CD14-positive monocyte (primary cell): Measurements from ENCODE around the gene EPHB6. TPM values are rescaled to one million over a fixed set of nuclear protein-coding genes. Genes with fewer than 3 reads are reported as not detected.

Source experiments
- DNase-seq, 3 donors: peaks; one replicate each; pipeline ENCODE4 v3.0.0-alpha.2; 2011 to 2022
- H2AFZ ChIP-seq: 2 replicates; pipeline ENCODE4 v1.6.0; 2012; ENCODE audit warnings: mild to moderate bottlenecking, low read depth, low read length, inconsistent platforms; ENCODE audit not compliant: insufficient read depth, poor library complexity, severe bottlenecking
- H3K27ac ChIP-seq, 2 donors: 1 replicate in 1 of 2; 2 replicates in 1 of 2; pipeline ENCODE4 v1.5.1; 2012 to 2013; ENCODE audit warnings: low read length in 2 of 2, control low read depth in 1 of 2, inconsistent platforms in 1 of 2, low read depth in 1 of 2, mild to moderate bottlenecking in 1 of 2
- H3K27me3 ChIP-seq, 2 donors: one replicate each; pipeline versions ENCODE4 v1.6.0 to v1.6.1; 2011 to 2013; ENCODE audit warnings: low read length in 2 of 2; ENCODE audit not compliant: control insufficient read depth in 2 of 2, insufficient read depth in 2 of 2
- H3K36me3 ChIP-seq, 2 donors: replicated peaks in 1 of 2; 1 replicate in 1 of 2; 2 replicates in 1 of 2; pipeline versions ENCODE4 v1.5.1 to v1.6.1; 2012 to 2013; ENCODE audit warnings: low read length in 2 of 2, control low read depth in 1 of 2, inconsistent platforms in 1 of 2, mild to moderate bottlenecking in 1 of 2; ENCODE audit not compliant: insufficient read depth in 2 of 2, control insufficient read depth in 1 of 2
- H3K4me1 ChIP-seq, 2 donors: 1 replicate in 1 of 2; 2 replicates in 1 of 2; pipeline versions ENCODE4 v1.5.1 to v1.6.1; 2012 to 2013; ENCODE audit warnings: low read length in 2 of 2, control low read depth in 1 of 2, inconsistent platforms in 1 of 2, mild to moderate bottlenecking in 1 of 2, moderate library complexity in 1 of 2; ENCODE audit not compliant: insufficient read depth in 2 of 2, control insufficient read depth in 1 of 2
- H3K4me2 ChIP-seq: replicated peaks from 2 replicates; pipeline ENCODE3; 2012; ENCODE audit warnings: low read length, moderate library complexity, mild to moderate bottlenecking; ENCODE audit not compliant: poor library complexity, severe bottlenecking; ENCODE audit errors: extremely low read depth
- H3K4me3 ChIP-seq, 3 experiments: fragments of 200-600 bp in 1 of 3; sonication (generic) in 1 of 3; replicated peaks in 1 of 3; 1 replicate in 2 of 3; 2 replicates in 1 of 3; pipeline ENCODE4 v1.5.1; 2011 to 2013; ENCODE audit warnings: low read length in 3 of 3, mild to moderate bottlenecking in 3 of 3, control low read depth in 2 of 3, low read depth in 2 of 3, inconsistent platforms in 1 of 3, moderate library complexity in 1 of 3
- H3K79me2 ChIP-seq: 2 replicates; pipeline ENCODE4 v1.6.0; 2012; ENCODE audit warnings: mild to moderate bottlenecking, control low read depth, inconsistent platforms, low read length, moderate library complexity; ENCODE audit not compliant: insufficient read depth
- H3K9ac ChIP-seq: 2 replicates; pipeline ENCODE4 v1.6.0; 2017; ENCODE audit warnings: low read length, mild to moderate bottlenecking; ENCODE audit not compliant: insufficient read depth, poor library complexity, severe bottlenecking
- H3K9me3 ChIP-seq, 2 donors: replicated peaks in 1 of 2; 1 replicate in 1 of 2; 2 replicates in 1 of 2; pipeline versions ENCODE4 v1.5.1 to v1.6.1; 2012 to 2013; ENCODE audit warnings: low read length in 2 of 2, control low read depth in 1 of 2; ENCODE audit not compliant: control insufficient read depth in 1 of 2, insufficient read depth in 1 of 2
- H4K20me1 ChIP-seq: 2 replicates; pipeline ENCODE4 v1.6.0; 2012; ENCODE audit warnings: mild to moderate bottlenecking, low read length, control low read depth, moderate library complexity; ENCODE audit not compliant: insufficient read depth
- H3K27ac Mint-ChIP-seq, 7 donors: one replicate each; pipeline ENCODE4 v1.8.0; 2020; ENCODE audit warnings: mild to moderate bottlenecking in 7 of 7, mixed read lengths in 7 of 7, moderate library complexity in 6 of 7, inconsistent platforms in 2 of 7
- H3K27me3 Mint-ChIP-seq, 3 donors: one replicate each; pipeline ENCODE4 v1.8.0; 2021 to 2022; ENCODE audit warnings: low read depth in 3 of 3, mild to moderate bottlenecking in 3 of 3, mixed read lengths in 3 of 3, moderate library complexity in 3 of 3, inconsistent platforms in 1 of 3
- H3K36me3 Mint-ChIP-seq, 2 donors: one replicate each; pipeline ENCODE4 v1.8.0; 2020; ENCODE audit warnings: mixed read lengths in 2 of 2, inconsistent platforms in 1 of 2, mild to moderate bottlenecking in 1 of 2
- H3K4me1 Mint-ChIP-seq: one replicate; pipeline ENCODE4 v1.8.0; 2020; ENCODE audit warnings: mild to moderate bottlenecking, mixed read lengths
- H3K4me3 Mint-ChIP-seq, 2 donors: one replicate each; pipeline ENCODE4 v1.8.0; 2020; ENCODE audit warnings: mild to moderate bottlenecking in 2 of 2, mixed read lengths in 2 of 2, moderate library complexity in 1 of 2
- H3K9me3 Mint-ChIP-seq, 7 donors: one replicate each; pipeline ENCODE4 v1.8.0; 2020 to 2022; ENCODE audit warnings: mixed read lengths in 7 of 7, mild to moderate bottlenecking in 6 of 7, moderate library complexity in 6 of 7, inconsistent platforms in 2 of 7
- CTCF ChIP-seq: fragments of 200-600 bp; IDR thresholded peaks from one replicate; pipeline ENCODE4 v1.8.0; 2022; ENCODE audit warnings: antibody characterized with exemption, mild to moderate bottlenecking
- WGBS: methylation state at CpG from one replicate; pipeline ENCODE4 v1.1.5; 2013; ENCODE audit warnings: missing lambda C conversion rate; ENCODE audit not compliant: insufficient coverage; 5-methylcytosine and 5-hydroxymethylcytosine counted together
- intact Hi-C, 2 donors: fragments of 100-400 bp; cut with micrococcal nuclease; formaldehyde crosslinking; loops; one replicate each; pipeline versions ENCODE4 v1.15.0 to v1.15.1; 2023
- polyA plus RNA-seq, 3 donors: library from polyadenylated mRNA; depleted of rRNA in 1 of 3; unstranded in 2 of 3; stranded (reverse) in 1 of 3; fragments of 300-500 nt in 2 of 3; fragments of >200 nt in 1 of 3; fragmentation: Illumina TruSeq in 2 of 3; gene quantifications; 1 replicate in 2 of 3; 2 replicates in 1 of 3; pipeline ENCODE4 v1.2.3, GENCODE V29; 2012 to 2021

The EPHB6 gene
- polyA plus RNA-seq, 3 donors = 7.9 to 18.2 (median 9.3) TPM

DNA sequence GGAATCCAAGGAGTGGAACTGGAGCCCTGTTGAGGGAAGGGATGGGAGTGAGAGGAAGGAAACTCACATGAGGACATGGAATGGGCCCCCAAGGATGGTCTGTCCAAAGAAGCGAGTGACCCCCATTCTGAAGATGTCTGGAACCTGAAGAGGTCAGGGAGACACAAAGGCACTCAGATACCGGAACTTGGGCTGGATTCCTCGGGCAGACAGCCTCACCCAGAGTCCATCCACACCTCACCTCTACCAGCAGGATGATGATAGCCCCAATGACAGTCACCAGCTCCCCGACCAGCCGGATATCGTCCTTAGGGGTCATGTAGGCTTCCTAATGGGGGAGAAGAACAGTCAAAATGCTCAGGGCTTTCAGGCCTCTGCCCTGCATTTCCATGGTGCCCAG lies 20.0 kb downstream of the EPHB6 start:
- Histone ChIP-seq H4K20me1 (no peaks in the 10 kb centered on the region), H3K9ac (no peak overlapping the region), H3K4me1 (no peaks in the 10 kb centered on the region), H3K79me2 (no peaks in the 10 kb centered on the region), H3K27ac (no peak overlapping the region), H3K4me2 (no peak overlapping the region), H2AFZ (no peak overlapping the region), H3K36me3 (peaks cover 4 to 21% of the 10 kb centered on the region in 2 donors), H3K4me3 (no peak overlapping the region), H3K27me3 (no peaks in the 10 kb centered on the region), H3K9me3 (no peaks in the 10 kb centered on the region)
- Mint-ChIP-seq H3K9me3 (peaks cover 0 to 3% (median 0%) of the 10 kb centered on the region in 7 donors), H3K4me3 (no peak overlapping the region), H3K27ac (no peak overlapping the region), H3K27me3 (peaks cover 2 to 5% (median 4%) of the 10 kb centered on the region in 3 donors), H3K4me1 (no peaks in the 10 kb centered on the region), H3K36me3 (peaks cover 10 to 25% of the 10 kb centered on the region in 2 donors)
- intact Hi-C loops = no loop called here
- no peak for DNase-seq
- 89% methylated on average over 4 of the region's 6 CpGs for WGBS
- TF ChIP-seq CTCF = no peak

GRCh38 chr7:142875456-142875855 lies 20.6 kb downstream of the EPHB6 start:
- Histone ChIP-seq H3K79me2 (no peaks in the 10 kb centered on the region), H3K9me3 (no peaks in the 10 kb centered on the region), H3K27me3 (no peaks in the 10 kb centered on the region), H4K20me1 (no peaks in the 10 kb centered on the region), H3K9ac (no peak overlapping the region), H3K27ac (no peak overlapping the region), H2AFZ (no peak overlapping the region), H3K36me3 (peaks cover 4 to 15% of the 10 kb centered on the region in 2 donors), H3K4me2 (no peak overlapping the region), H3K4me3 (no peak overlapping the region), H3K4me1 (no peaks in the 10 kb centered on the region)
- intact Hi-C loops = no loop called here
- TF ChIP-seq CTCF = no peak
- peaks cover 0 to 3% (median 0%) of the 10 kb centered on the region in 7 donors for H3K9me3 Mint-ChIP-seq
- H3K27me3 Mint-ChIP-seq = peaks cover 2 to 6% (median 3%) of the 10 kb centered on the region in 3 donors
- 93% methylated on average over 9 of the region's 14 CpGs for WGBS
- H3K27ac Mint-ChIP-seq = peak overlapping the region in 1 of 7 donors; percentile 36
- no peak overlapping the region for H3K4me3 Mint-ChIP-seq
- no peaks in the 10 kb centered on the region for H3K4me1 Mint-ChIP-seq
- DNase-seq = no peak
- H3K36me3 Mint-ChIP-seq = peaks cover 5 to 18% of the 10 kb centered on the region in 2 donors
